ENCODE results near the gene STAT4. TPM values are rescaled to one million over a fixed set of nuclear protein-coding genes. Genes with fewer than 3 reads are reported as not detected.

Gene STAT4
- 31.0 and 33.2 TPM in 2 replicates for polyA plus RNA-seq

GRCh38 chr2:191150600-191151330 lies at the start of gene STAT4:
Gene STAT4 (minus strand): TSS chr2:191150994. CDS start chr2:191148203, 2,791 bp downstream.

GRCh38 chr2:191013932-191014652 lies 136.7 kb downstream of the STAT4 start, which contains the start of gene STAT1:
Gene STAT1 (minus strand): TSS chr2:191014171. CDS start chr2:191010003, 4,168 bp downstream.

Other genes with a start within 250 kb of the STAT4 start
- gene STAT1, start 136.8 kb downstream of the STAT4 start, polyA plus RNA-seq, result 18.4 and 19.8 TPM in 2 replicates
- 8.6 and 9.1 TPM in 2 replicates for gene MYO1B, start 94.4 kb upstream of the STAT4 start, polyA plus RNA-seq